GM21367 (cell line): Measurements from ENCODE around the gene TTLL11.

Experiments used
- ATAC-seq: cut with Tn5 transposase; IDR thresholded peaks from one replicate; pipeline ENCODE4 v1.9.1; 2021; ENCODE audit not compliant: unreplicated experiment

Gene TTLL11

GRCh38 chr9:122092611-122093506 lies at the start of gene TTLL11:
Gene TTLL11 (minus strand): TSS chr9:122093308. CDS start chr9:122093148, 160 bp downstream.
- ATAC-seq = peak; percentile 89

- ATAC-seq = no peak
Measured at GRCh38 chr9:122141671-122142070, 48.6 kb upstream of the TTLL11 start.

- no peak for ATAC-seq
Measured at GRCh38 chr9:122140368-122141193, 47.5 kb upstream of the TTLL11 start.

GRCh38 chr9:122138560-122139268 lies 45.6 kb upstream of the TTLL11 start:
- ATAC-seq = no peak

- ATAC-seq = no peak
Measured at GRCh38 chr9:122135529-122135859, 42.4 kb upstream of the TTLL11 start.

GRCh38 chr9:122134822-122135528 lies 41.9 kb upstream of the TTLL11 start:
- no peak for ATAC-seq

- ATAC-seq = no peak
Measured at GRCh38 chr9:122133984-122134535, 41.0 kb upstream of the TTLL11 start.

- no peak for ATAC-seq
Measured at GRCh38 chr9:122133263-122133983, 40.3 kb upstream of the TTLL11 start.

GRCh38 chr9:122132539-122132938 lies 39.4 kb upstream of the TTLL11 start:
- ATAC-seq = no peak

- no peak for ATAC-seq
Measured at GRCh38 chr9:122131401-122132001, 38.4 kb upstream of the TTLL11 start.

- no peak for ATAC-seq
Measured at GRCh38 chr9:122130837-122131236, 37.7 kb upstream of the TTLL11 start.

GRCh38 chr9:122129969-122130368 lies 36.9 kb upstream of the TTLL11 start:
- no peak for ATAC-seq

GRCh38 chr9:122128969-122129343 lies 35.8 kb upstream of the TTLL11 start:
- no peak for ATAC-seq

GRCh38 chr9:122128007-122128968 lies 35.2 kb upstream of the TTLL11 start:
- no peak for ATAC-seq

GRCh38 chr9:122127396-122127798 lies 34.3 kb upstream of the TTLL11 start:
- no peak for ATAC-seq

GRCh38 chr9:122126331-122127261 lies 33.5 kb upstream of the TTLL11 start:
- ATAC-seq = no peak
